ENCODE data around the gene SMAD6.

DNA sequence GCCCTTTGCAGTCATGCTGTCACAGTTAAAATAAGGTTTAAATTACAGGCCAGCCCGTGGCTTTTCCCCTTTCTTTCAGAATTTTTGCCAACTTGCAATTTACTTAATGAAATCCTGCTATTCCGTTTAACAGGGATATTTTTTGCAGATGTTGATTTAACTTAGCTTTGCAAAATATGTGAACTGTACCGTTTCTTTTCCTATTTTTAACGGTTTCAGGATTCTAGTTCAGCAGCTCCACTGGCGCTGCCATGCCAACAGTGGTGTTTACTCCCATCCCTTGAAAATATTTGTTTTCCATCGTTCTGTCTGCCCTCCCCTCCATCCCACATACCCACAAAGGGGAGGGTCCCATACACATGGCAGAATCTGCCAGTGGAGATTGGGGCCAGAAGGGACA, 54.3 kb downstream of the SMAD6 start:
- TF ChIP-seq MAX (IDR thresholded peaks at IDR 0.05; ENCODE audit: low read depth) (no peak), CTCF (IDR thresholded peaks at IDR 0.05) (no peak), POLR2AphosphoS5 (IDR thresholded peaks at IDR 0.05; ENCODE audit: low read depth, low read length) (no peak), EP300 (IDR thresholded peaks at IDR 0.05; ENCODE audit: borderline replicate concordance in 1 of 2, low read depth in 1 of 2, low read length in 1 of 2) (no peak), RAD21 (IDR thresholded peaks at IDR 0.05; ENCODE audit: low read length) (no peak), RXRA (IDR thresholded peaks at IDR 0.05; ENCODE audit: borderline replicate concordance, low read depth) (no peak)

Data from SK-N-SH (cell line).